ENCODE data around the gene KYNU.

The KYNU gene

DNA sequence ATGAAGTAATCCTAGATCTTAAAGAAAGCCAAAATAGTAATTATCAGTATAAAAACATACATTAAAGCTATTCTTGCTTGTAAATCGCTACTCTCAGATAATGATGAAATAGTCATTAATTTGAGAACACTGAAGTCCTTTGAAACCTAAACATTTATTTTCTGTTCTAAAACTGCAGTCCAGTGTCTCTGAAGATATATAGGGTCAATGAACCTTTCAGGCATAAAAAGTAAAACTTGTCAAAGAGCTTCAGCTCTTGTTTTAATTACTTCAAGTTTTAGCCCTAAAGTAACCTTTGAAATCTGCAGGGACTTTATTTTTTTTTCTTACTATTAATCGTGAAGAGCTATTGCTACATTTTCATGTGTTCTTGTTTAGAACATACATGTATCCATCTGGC is 116.3 kb downstream of the KYNU start:
- Histone ChIP-seq H3K27me3 (ENCODE audit: control insufficient read depth, insufficient read depth, low read length) (no peaks in the 10 kb centered on the region), H3K4me3 (ENCODE audit: low read length) (no peak overlapping the region), H3K9me3 (ENCODE audit: control insufficient read depth, insufficient read depth, low read length) (no peaks in the 10 kb centered on the region), H3K27ac (ENCODE audit: low read length) (no peak overlapping the region), H3K4me1 (ENCODE audit: control insufficient read depth, insufficient read depth, low read length) (no peaks in the 10 kb centered on the region), H3K36me3 (ENCODE audit: control insufficient read depth, insufficient read depth, low read length) (no peaks in the 10 kb centered on the region)
- WGBS (ENCODE audit: insufficient coverage, insufficient read length) = no CpG with 5 or more reads among the region's 2 CpGs
- no peak for DNase-seq (ENCODE audit: low read depth, low spot score)

DNA sequence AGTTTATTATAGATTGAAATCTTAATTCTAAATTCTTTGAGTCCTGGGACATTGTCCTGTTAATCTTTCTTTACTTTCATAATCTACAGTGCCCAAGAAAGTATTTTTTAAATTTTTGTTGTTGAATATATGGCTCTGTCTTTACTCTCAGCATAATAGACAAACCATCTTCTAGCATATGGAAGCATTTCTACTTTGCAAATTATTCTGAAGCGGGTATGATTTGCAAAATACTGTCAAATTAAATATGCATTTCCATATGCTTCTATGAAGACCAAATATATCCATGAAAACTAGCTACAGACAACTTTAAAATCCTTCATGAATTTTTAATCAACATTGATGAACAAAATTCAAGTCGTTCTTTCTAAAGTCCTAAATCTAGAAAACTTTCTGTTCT is 117.2 kb downstream of the KYNU start:
- H3K4me3 ChIP-seq (ENCODE audit: low read length) = no peak overlapping the region
- H3K4me1 ChIP-seq (ENCODE audit: control insufficient read depth, insufficient read depth, low read length) = no peaks in the 10 kb centered on the region
- WGBS (ENCODE audit: insufficient coverage, insufficient read length) = no CpG with 5 or more reads among the region's 2 CpGs
- H3K9me3 ChIP-seq (ENCODE audit: control insufficient read depth, insufficient read depth, low read length) = no peaks in the 10 kb centered on the region
- H3K27ac ChIP-seq (ENCODE audit: low read length) = no peak overlapping the region
- DNase-seq (ENCODE audit: low read depth, low spot score) = no peak
- H3K36me3 ChIP-seq (ENCODE audit: control insufficient read depth, insufficient read depth, low read length) = no peaks in the 10 kb centered on the region
- H3K27me3 ChIP-seq (ENCODE audit: control insufficient read depth, insufficient read depth, low read length) = no peaks in the 10 kb centered on the region

DNA sequence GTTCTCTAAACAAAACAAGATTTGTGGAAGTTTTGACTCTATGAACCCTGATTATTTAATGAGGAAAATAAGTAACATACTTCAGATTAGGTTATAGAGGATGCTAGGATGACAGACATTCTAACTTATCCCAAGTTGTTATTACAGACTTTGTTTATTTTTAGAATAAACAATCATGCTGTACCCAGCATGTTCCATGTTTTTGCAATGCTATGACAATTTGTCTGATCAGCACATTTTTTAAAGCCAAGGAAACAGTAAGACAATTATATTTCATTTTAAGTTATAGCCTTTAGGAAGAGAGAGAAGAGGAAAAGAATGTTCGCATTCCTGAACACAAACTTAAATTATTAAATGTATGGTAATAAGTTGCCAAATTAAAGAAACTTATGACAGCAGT is 119.8 kb downstream of the KYNU start:
- Histone ChIP-seq H3K9me3 (ENCODE audit: control insufficient read depth, insufficient read depth, low read length) (no peaks in the 10 kb centered on the region), H3K27me3 (ENCODE audit: control insufficient read depth, insufficient read depth, low read length) (no peaks in the 10 kb centered on the region), H3K36me3 (ENCODE audit: control insufficient read depth, insufficient read depth, low read length) (no peaks in the 10 kb centered on the region), H3K4me3 (ENCODE audit: low read length) (no peak overlapping the region), H3K4me1 (ENCODE audit: control insufficient read depth, insufficient read depth, low read length) (no peaks in the 10 kb centered on the region), H3K27ac (ENCODE audit: low read length) (no peak overlapping the region)
- DNase-seq (ENCODE audit: low read depth, low spot score) = no peak
- no CpG with 5 or more reads among the region's 1 CpG for WGBS (ENCODE audit: insufficient coverage, insufficient read length)

DNA sequence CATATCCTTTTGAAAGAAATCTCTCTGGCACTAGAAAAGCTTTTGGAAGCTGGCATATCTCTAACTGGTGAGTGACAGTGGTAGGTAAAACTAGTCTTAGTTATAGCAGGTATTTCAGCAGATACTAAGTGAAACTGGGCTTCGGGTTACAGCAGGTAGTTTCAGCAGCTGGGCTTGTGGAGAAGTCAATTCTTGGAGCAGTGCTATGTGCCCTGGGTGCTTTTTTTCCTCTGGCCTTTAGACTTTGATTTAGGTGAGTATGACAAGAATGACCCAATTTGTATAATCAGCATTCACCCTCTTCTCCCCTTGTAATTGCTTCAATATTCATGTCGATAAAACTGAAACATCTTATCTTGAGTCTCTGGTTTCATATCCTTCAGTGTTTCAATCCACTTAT is 123.1 kb downstream of the KYNU start:
- Histone ChIP-seq H3K27ac (ENCODE audit: low read length) (no peak overlapping the region), H3K4me1 (ENCODE audit: control insufficient read depth, insufficient read depth, low read length) (no peaks in the 10 kb centered on the region), H3K36me3 (ENCODE audit: control insufficient read depth, insufficient read depth, low read length) (no peaks in the 10 kb centered on the region), H3K27me3 (ENCODE audit: control insufficient read depth, insufficient read depth, low read length) (no peaks in the 10 kb centered on the region), H3K4me3 (ENCODE audit: low read length) (no peak overlapping the region), H3K9me3 (ENCODE audit: control insufficient read depth, insufficient read depth, low read length) (no peaks in the 10 kb centered on the region)
- DNase-seq (ENCODE audit: low read depth, low spot score) = no peak
- no CpG with 5 or more reads among the region's 2 CpGs for WGBS (ENCODE audit: insufficient coverage, insufficient read length)

DNA sequence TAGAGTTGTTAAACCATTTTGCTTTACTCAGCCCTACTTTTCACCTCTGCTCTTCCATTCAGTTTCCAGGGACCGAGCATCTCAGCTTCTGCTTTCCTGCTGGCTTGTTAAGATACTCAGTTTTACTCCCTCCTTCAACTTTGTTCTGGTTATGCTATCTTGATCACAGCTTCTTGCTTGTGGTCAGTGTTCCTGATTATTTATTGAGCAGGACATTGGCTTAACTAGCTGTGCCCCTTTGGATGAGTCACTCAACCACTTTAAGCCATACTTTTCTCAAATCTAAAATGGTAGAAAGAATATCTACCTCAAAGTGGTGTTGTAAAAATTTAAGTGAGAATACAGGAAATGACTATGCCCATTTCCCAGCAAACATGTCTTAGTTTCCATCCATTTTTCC is 124.0 kb downstream of the KYNU start:
- Histone ChIP-seq H3K27ac (ENCODE audit: low read length) (no peak overlapping the region), H3K4me3 (ENCODE audit: low read length) (no peak overlapping the region), H3K9me3 (ENCODE audit: control insufficient read depth, insufficient read depth, low read length) (no peaks in the 10 kb centered on the region), H3K36me3 (ENCODE audit: control insufficient read depth, insufficient read depth, low read length) (no peaks in the 10 kb centered on the region), H3K4me1 (ENCODE audit: control insufficient read depth, insufficient read depth, low read length) (no peaks in the 10 kb centered on the region), H3K27me3 (ENCODE audit: control insufficient read depth, insufficient read depth, low read length) (no peaks in the 10 kb centered on the region)
- WGBS (ENCODE audit: insufficient coverage, insufficient read length) = no CpG with 5 or more reads among the region's 1 CpG
- no peak for DNase-seq (ENCODE audit: low read depth, low spot score)

DNA sequence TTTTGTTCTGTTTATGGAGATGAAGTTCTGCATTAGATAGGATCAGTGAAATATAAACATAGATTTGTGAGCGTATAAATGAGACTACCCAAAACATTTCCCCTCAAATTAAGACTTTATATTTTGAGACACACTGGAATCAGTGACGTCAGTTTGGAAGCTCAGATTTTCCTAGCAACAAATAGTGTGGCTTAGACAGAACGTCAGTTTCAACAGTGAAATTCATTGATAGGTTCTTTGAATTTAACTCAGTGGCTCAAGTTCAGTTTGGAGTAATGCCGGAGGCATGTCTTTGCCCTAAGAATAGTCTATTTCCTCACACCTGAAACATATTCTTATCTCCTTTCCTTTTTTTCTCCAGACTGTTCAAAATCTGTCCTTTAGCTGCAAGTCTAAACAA is 138.2 kb downstream of the KYNU start:
- WGBS (ENCODE audit: insufficient coverage, insufficient read length) = no CpG with 5 or more reads among the region's 4 CpGs
- Histone ChIP-seq H3K4me3 (ENCODE audit: low read length) (no peak overlapping the region), H3K9me3 (ENCODE audit: control insufficient read depth, insufficient read depth, low read length) (no peaks in the 10 kb centered on the region), H3K36me3 (ENCODE audit: control insufficient read depth, insufficient read depth, low read length) (no peaks in the 10 kb centered on the region), H3K27ac (ENCODE audit: low read length) (no peak overlapping the region), H3K27me3 (ENCODE audit: control insufficient read depth, insufficient read depth, low read length) (no peaks in the 10 kb centered on the region), H3K4me1 (ENCODE audit: control insufficient read depth, insufficient read depth, low read length) (no peaks in the 10 kb centered on the region)
- DNase-seq (ENCODE audit: low read depth, low spot score) = no peak

DNA sequence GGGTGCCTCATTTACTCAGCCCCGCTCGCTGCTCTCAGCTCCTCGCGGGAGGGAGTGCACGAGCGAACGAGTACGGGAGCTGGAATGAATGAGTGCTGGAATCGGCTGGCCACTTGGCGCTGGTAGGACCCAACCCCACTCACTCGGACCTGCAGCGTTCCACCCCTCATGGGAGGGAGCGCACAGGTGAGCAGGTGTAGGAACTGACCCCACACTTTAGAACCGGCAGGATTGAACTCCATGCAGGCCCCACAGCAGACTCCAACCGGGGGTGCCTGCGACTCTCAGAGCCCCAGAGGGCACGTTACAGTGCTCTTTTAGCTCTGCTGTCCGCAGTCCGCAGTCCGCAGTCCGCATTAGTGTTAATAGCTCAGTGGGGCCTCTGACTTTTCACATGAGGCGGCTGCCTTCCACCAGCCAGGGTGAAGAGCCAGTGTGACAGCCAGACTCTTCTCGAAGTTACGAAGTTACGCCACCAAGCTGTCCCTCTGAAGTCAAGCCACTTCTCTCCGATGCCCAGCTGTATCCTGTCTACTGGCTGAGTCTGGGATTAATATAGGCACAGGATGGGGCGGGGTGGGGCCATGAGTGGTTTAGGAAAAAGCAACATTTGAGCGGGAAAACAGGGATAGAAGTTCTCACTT is 149.1 kb downstream of the KYNU start:
- no CpG with 5 or more reads among the region's 28 CpGs for WGBS (ENCODE audit: insufficient coverage, insufficient read length)
- no peak for DNase-seq (ENCODE audit: low read depth, low spot score)
- Histone ChIP-seq H3K4me1 (ENCODE audit: control insufficient read depth, insufficient read depth, low read length) (no peaks in the 10 kb centered on the region), H3K4me3 (ENCODE audit: low read length) (peak overlapping the region; percentile 40; the same call in 1 of the 2 replicates), H3K9me3 (ENCODE audit: control insufficient read depth, insufficient read depth, low read length) (no peaks in the 10 kb centered on the region), H3K27me3 (ENCODE audit: control insufficient read depth, insufficient read depth, low read length) (no peaks in the 10 kb centered on the region), H3K27ac (ENCODE audit: low read length) (no peak overlapping the region), H3K36me3 (ENCODE audit: control insufficient read depth, insufficient read depth, low read length) (no peaks in the 10 kb centered on the region)

DNA sequence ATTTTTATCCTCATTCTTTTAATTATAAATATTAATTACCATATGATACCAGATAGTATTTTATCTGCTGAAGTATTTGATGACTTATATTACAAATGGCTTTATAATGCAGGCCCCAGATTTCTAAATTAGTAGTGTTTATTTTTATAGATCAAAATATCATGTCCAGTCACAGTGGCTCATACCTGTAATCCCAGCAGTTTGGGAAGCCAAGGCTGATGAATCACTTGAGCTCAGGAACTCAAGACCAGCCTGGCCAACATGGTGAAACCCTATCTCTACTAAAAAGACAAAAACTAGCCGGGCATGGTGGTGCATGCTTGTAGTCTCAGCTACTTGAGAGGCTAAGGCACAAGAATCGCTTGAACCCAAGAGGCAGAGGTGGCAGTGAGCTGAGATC is 151.7 kb downstream of the KYNU start:
- Histone ChIP-seq H3K4me3 (ENCODE audit: low read length) (no peak overlapping the region), H3K27ac (ENCODE audit: low read length) (no peak overlapping the region), H3K9me3 (ENCODE audit: control insufficient read depth, insufficient read depth, low read length) (no peaks in the 10 kb centered on the region), H3K27me3 (ENCODE audit: control insufficient read depth, insufficient read depth, low read length) (no peaks in the 10 kb centered on the region), H3K4me1 (ENCODE audit: control insufficient read depth, insufficient read depth, low read length) (no peaks in the 10 kb centered on the region), H3K36me3 (ENCODE audit: control insufficient read depth, insufficient read depth, low read length) (no peaks in the 10 kb centered on the region)
- no CpG with 5 or more reads among the region's 2 CpGs for WGBS (ENCODE audit: insufficient coverage, insufficient read length)
- DNase-seq (ENCODE audit: low read depth, low spot score) = no peak

DNA sequence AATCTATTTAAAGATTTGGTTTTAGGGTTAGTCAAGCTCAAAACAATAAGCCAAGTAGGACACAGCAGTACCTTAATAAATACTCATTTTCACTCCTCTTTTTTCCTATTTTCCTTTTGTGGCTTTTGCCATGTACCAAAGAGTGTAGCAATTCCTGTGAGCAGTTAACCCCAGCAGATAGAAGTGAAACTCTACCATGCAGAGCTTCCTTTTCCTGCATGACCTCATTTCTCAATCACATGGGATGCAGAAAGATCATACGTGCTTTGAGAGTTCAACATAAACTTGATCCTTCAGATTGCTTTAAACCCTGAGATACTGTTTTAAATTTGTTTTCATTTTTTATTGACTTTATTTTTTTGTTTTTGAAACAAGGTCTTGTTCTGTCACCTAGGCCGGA is 152.7 kb downstream of the KYNU start:
- no CpG with 5 or more reads among the region's 2 CpGs for WGBS (ENCODE audit: insufficient coverage, insufficient read length)
- Histone ChIP-seq H3K27ac (ENCODE audit: low read length) (no peak overlapping the region), H3K9me3 (ENCODE audit: control insufficient read depth, insufficient read depth, low read length) (no peaks in the 10 kb centered on the region), H3K4me1 (ENCODE audit: control insufficient read depth, insufficient read depth, low read length) (no peaks in the 10 kb centered on the region), H3K4me3 (ENCODE audit: low read length) (no peak overlapping the region), H3K36me3 (ENCODE audit: control insufficient read depth, insufficient read depth, low read length) (no peaks in the 10 kb centered on the region), H3K27me3 (ENCODE audit: control insufficient read depth, insufficient read depth, low read length) (no peaks in the 10 kb centered on the region)
- no peak for DNase-seq (ENCODE audit: low read depth, low spot score)

DNA sequence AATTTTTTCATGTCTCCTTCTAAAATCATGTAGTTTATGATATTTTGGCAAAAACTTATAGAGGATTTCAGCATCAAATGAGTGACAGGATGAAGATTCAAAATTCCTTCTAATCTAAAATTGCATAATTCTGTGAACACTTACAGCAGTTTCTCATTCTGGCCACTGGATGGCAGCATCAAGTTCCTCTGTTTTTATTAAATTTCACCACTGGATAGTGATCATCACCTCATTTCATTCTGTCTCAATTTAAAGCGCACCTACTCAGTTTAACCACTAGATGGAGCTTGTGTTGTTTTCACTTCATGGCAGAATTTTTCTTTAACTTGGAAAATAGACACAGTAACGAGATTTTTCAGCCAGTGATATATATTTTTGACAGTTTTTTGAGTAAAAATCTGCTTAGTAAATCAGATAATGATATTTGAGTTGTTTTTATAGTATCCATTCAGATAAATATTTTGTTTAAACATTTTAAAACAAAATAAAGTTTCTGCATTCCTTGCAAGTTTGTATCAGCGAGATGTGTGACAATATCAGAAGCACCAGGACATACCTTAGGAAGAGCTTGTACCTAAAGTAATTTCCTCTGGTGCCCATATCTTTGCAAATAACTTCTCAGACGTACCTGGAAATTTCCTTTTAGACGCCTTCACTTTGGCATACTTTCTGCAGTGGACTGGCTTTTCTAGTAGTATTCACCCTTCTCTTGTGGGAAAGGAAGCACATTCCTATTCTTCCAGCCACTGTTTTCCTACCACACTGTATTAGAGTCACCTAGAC is 157.0 kb downstream of the KYNU start:
- Histone ChIP-seq H3K27me3 (ENCODE audit: control insufficient read depth, insufficient read depth, low read length) (no peaks in the 10 kb centered on the region), H3K4me3 (ENCODE audit: low read length) (no peak overlapping the region), H3K27ac (ENCODE audit: low read length) (no peak overlapping the region), H3K9me3 (ENCODE audit: control insufficient read depth, insufficient read depth, low read length) (no peaks in the 10 kb centered on the region; the same call in 1 of the 2 replicates), H3K36me3 (ENCODE audit: control insufficient read depth, insufficient read depth, low read length) (no peaks in the 10 kb centered on the region), H3K4me1 (ENCODE audit: control insufficient read depth, insufficient read depth, low read length) (no peaks in the 10 kb centered on the region)
- WGBS (ENCODE audit: insufficient coverage, insufficient read length) = no CpG with 5 or more reads among the region's 5 CpGs
- DNase-seq (ENCODE audit: low read depth, low spot score) = no peak

DNA sequence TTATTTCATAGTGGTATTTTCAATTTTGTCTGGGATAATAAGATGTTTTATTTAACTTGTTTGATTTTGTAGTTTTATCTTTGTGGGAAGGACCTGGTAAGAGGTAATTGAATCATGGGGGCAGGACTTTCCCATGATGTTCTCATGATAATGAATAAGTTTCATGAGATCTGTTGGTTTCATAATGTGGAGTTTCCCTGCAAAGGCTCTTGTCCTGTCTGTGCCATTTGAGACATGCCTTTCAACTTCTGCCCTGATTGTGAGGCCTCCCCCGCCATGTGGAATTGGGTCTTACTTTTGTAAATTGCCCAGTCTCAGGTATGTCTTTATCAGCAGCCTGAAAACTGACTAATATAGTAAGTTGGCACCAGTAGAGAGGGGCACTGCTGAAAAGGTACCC is 174.0 kb downstream of the KYNU start:
- no peaks in the 10 kb centered on the region; the same call in 1 of the 2 replicates for H3K9me3 ChIP-seq (ENCODE audit: control insufficient read depth, insufficient read depth, low read length)
- no peaks in the 10 kb centered on the region for H3K36me3 ChIP-seq (ENCODE audit: control insufficient read depth, insufficient read depth, low read length)
- no CpG with 5 or more reads among the region's 1 CpG for WGBS (ENCODE audit: insufficient coverage, insufficient read length)
- no peaks in the 10 kb centered on the region for H3K27me3 ChIP-seq (ENCODE audit: control insufficient read depth, insufficient read depth, low read length)
- no peak for DNase-seq (ENCODE audit: low read depth, low spot score)
- no peak overlapping the region for H3K27ac ChIP-seq (ENCODE audit: low read length)
- no peak overlapping the region for H3K4me3 ChIP-seq (ENCODE audit: low read length)
- no peaks in the 10 kb centered on the region for H3K4me1 ChIP-seq (ENCODE audit: control insufficient read depth, insufficient read depth, low read length)
